ENCODE data around the gene CRACR2B. TPM values are rescaled to one million over a fixed set of nuclear protein-coding genes. Genes with fewer than 3 reads are reported as not detected.

Gene CRACR2B
- total and polyA plus RNA-seq, 2 of the 13 experiments (the other 11 are each of a cell fraction or from before 2014, with no cell fraction given) = 14.9 to 21.0 TPM

DNA sequence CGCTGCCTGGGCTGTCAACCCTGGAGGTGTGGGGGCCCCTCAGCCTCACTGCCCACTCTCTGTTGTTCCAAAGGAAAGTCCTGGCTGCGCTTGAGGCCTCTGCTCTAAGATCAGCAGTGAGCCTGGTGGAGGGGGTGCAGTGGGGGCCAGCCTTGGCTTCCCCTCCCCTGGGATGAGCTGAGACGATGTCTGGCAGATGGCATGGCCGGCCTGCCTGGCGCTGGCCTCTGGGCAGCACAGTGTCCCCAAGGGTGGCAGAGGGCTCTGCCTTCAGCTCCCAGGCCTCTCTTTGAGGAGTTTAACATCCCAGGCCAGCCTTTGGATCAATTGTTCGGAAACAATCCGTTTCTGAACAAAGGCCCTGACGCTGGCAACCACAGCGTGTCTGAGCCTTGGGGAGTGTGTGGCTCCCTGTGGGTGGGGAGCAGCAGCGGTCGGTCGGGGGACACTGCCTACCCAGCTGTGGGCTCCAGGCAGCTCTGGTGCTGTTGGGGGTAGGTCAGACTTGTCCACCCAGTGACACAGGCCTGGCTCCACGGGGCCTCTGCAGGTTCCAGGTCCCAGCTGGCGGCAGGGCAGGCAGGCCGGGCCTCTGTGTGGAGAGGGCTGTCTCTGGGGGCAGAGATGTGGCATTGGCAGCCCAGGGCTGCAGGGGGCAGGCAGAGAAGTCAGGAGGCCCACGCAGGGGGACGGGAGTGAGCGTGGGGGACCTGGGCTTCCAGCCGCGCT lies 27.0 kb downstream of the CRACR2B start:
- ATAC-seq = no peak
- Histone ChIP-seq H3K4me3 (replicated peaks in 1 of 3; ENCODE audit: insufficient read depth in 1 of 3, low read depth in 2 of 3, low read length in 3 of 3) (no peak overlapping the region), H3K4me2 (ENCODE audit: low read depth, low read length) (no peak overlapping the region), H3K4me1 (ENCODE audit: insufficient read depth, low read length) (no peaks in the 10 kb centered on the region), H3K36me3 (replicated peaks in 1 of 2; ENCODE audit: control insufficient read depth in 1 of 2, insufficient read depth in 2 of 2, low read length in 2 of 2) (no peaks in the 10 kb centered on the region; a peak in 1 of 5 replicates), H3K27ac (ENCODE audit: extremely low read length, insufficient read depth, low read length) (no peak overlapping the region), H3K9ac (ENCODE audit: insufficient read depth, low read depth, low read length) (no peak overlapping the region), H3K79me2 (ENCODE audit: insufficient read depth, low read length) (no peaks in the 10 kb centered on the region), H3K9me3 (ENCODE audit: low read length) (no peaks in the 10 kb centered on the region), H2AFZ (ENCODE audit: low read length) (no peak overlapping the region), H3K27me3 (ENCODE audit: control insufficient read depth in 1 of 2, insufficient read depth in 2 of 2, low read length in 2 of 2) (no peaks in the 10 kb centered on the region), H4K20me1 (ENCODE audit: insufficient read depth, low read length) (no peaks in the 10 kb centered on the region; the same call in 1 of the 2 replicates)
- no peak for FAIRE-seq
- ChIA-PET POLR2A (interaction anchor here (1.7 kb wide), 1 partner anchor 28 kb away, joined by 4 read pairs; no protein-coding TSS in a partner anchor), CTCF (ENCODE audit: low intra/inter-chr PET ratio, low total read pairs) (no interaction called here)
- intact Hi-C loops (cut with micrococcal nuclease; ENCODE audit: unreplicated experiment) (no loop called here), in situ Hi-C loops (cut with HindIII; ENCODE audit: extremely low pct_ligation_motif_present, low pct_unique_long_range_greater_than_20kb) (no loop called here)
- WGBS (ENCODE audit: low lambda C conversion rate) = 100% methylated on average over 1 of the region's 20 CpGs
- no TSS peak for BruUV-seq (replicated peaks)
- no peak for DNase-seq (ENCODE audit: low spot score)
- no peak for TF ChIP-seq SMARCC2 (IDR thresholded peaks at IDR 0.05)
- TF ChIP-seq ZNF280B (CRISPR knock-in tag; IDR thresholded peaks at IDR 0.05; ENCODE audit: borderline replicate concordance) = no peak
- TF ChIP-seq ZNF232 (CRISPR knock-in tag; IDR thresholded peaks at IDR 0.05; ENCODE audit: borderline replicate concordance) = no peak
- TF ChIP-seq, protein P1, sequence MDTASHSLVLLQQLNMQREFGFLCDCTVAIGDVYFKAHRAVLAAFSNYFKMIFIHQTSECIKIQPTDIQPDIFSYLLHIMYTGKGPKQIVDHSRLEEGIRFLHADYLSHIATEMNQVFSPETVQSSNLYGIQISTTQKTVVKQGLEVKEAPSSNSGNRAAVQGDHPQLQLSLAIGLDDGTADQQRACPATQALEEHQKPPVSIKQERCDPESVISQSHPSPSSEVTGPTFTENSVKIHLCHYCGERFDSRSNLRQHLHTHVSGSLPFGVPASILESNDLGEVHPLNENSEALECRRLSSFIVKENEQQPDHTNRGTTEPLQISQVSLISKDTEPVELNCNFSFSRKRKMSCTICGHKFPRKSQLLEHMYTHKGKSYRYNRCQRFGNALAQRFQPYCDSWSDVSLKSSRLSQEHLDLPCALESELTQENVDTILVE (CRISPR knock-in tag; IDR thresholded peaks at IDR 0.05) = no peak
- no peak for TF ChIP-seq ZNF275 (CRISPR knock-in tag; IDR thresholded peaks at IDR 0.05; ENCODE audit: borderline replicate concordance)
- no peak for TF ChIP-seq CHD4 (IDR thresholded peaks at IDR 0.05; ENCODE audit: borderline replicate concordance, low read length)
- TF ChIP-seq MAF1 (CRISPR knock-in tag; IDR thresholded peaks at IDR 0.05; ENCODE audit: borderline replicate concordance) = no peak
- TF ChIP-seq, protein P2, sequence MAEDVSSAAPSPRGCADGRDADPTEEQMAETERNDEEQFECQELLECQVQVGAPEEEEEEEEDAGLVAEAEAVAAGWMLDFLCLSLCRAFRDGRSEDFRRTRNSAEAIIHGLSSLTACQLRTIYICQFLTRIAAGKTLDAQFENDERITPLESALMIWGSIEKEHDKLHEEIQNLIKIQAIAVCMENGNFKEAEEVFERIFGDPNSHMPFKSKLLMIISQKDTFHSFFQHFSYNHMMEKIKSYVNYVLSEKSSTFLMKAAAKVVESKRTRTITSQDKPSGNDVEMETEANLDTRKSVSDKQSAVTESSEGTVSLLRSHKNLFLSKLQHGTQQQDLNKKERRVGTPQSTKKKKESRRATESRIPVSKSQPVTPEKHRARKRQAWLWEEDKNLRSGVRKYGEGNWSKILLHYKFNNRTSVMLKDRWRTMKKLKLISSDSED (CRISPR knock-in tag; IDR thresholded peaks at IDR 0.05) = no peak
- no peak for TF ChIP-seq ZNF780A (CRISPR knock-in tag; IDR thresholded peaks at IDR 0.05)
- no peak for TF ChIP-seq BCL6 (CRISPR knock-in tag; IDR thresholded peaks at IDR 0.05)
- no peak for TF ChIP-seq CAMTA2 (CRISPR knock-in tag; IDR thresholded peaks at IDR 0.05; ENCODE audit: borderline replicate concordance)
- TF ChIP-seq ASH2L (IDR thresholded peaks at IDR 0.05; ENCODE audit: insufficient read length, low read depth, low read length) = no peak
- no peak for TF ChIP-seq CREB3 (CRISPR knock-in tag; IDR thresholded peaks at IDR 0.05)
- no peak for TF ChIP-seq KLF6 (CRISPR knock-in tag; IDR thresholded peaks at IDR 0.05)
- TF ChIP-seq, protein P3, sequence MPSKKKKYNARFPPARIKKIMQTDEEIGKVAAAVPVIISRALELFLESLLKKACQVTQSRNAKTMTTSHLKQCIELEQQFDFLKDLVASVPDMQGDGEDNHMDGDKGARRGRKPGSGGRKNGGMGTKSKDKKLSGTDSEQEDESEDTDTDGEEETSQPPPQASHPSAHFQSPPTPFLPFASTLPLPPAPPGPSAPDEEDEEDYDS (CRISPR knock-in tag; IDR thresholded peaks at IDR 0.05) = no peak

Measured in HepG2 (cell line).